Nephron (organoid): ENCODE measurements around the gene CSAD.
"Not testable (repeated sequence)": the region's sequence is repeated elsewhere in the genome, so short reads cannot be mapped to it uniquely, and the experiment has no call there.

Source experiments
- H3K27ac Mint-ChIP-seq, 3 experiments: 2 replicates each; pipeline ENCODE4 v1.8.0; 2020; ENCODE audit warnings: mixed read lengths in 3 of 3, mild to moderate bottlenecking in 2 of 3, moderate library complexity in 1 of 3
- H3K27me3 Mint-ChIP-seq: 2 replicates; pipeline ENCODE4 v1.8.0; 2021; ENCODE audit warnings: low read depth, mild to moderate bottlenecking, moderate library complexity, mixed read lengths
- H3K36me3 Mint-ChIP-seq: 2 replicates; pipeline ENCODE4 v1.8.0; 2020; ENCODE audit warnings: low read depth, mixed read lengths
- H3K4me1 Mint-ChIP-seq: 2 replicates; pipeline ENCODE4 v1.8.0; 2020; ENCODE audit warnings: mixed read lengths
- H3K4me3 Mint-ChIP-seq, 3 experiments: 2 replicates each; pipeline ENCODE4 v1.8.0; 2020; ENCODE audit warnings: mild to moderate bottlenecking in 3 of 3, mixed read lengths in 3 of 3, moderate library complexity in 2 of 3
- H3K9me3 Mint-ChIP-seq: 2 replicates; pipeline ENCODE4 v1.8.0; 2020; ENCODE audit warnings: mixed read lengths
- CTCF ChIP-seq, 3 experiments: fragments of 200-600 bp; sonication (generic); IDR thresholded peaks; one replicate each; pipeline ENCODE4 v1.5.0; 2021; ENCODE audit warnings: antibody characterized with exemption in 3 of 3; ENCODE audit not compliant: unreplicated experiment in 3 of 3

Gene CSAD

GRCh38 chr12:53118751-53119300 lies 61.9 kb downstream of the CSAD start:
- no peaks in the 10 kb centered on the region for H3K9me3 Mint-ChIP-seq
- H3K27me3 Mint-ChIP-seq = peaks cover 16% of the 10 kb centered on the region
- H3K4me3 Mint-ChIP-seq = no peak overlapping the region
- no peak for TF ChIP-seq CTCF (IDR thresholded peaks at IDR 0.05; ENCODE audit: unreplicated experiment in 3 of 3)
- H3K27ac Mint-ChIP-seq = no peak overlapping the region
- H3K4me1 Mint-ChIP-seq = peaks cover 9% of the 10 kb centered on the region
- no peaks in the 10 kb centered on the region for H3K36me3 Mint-ChIP-seq

DNA sequence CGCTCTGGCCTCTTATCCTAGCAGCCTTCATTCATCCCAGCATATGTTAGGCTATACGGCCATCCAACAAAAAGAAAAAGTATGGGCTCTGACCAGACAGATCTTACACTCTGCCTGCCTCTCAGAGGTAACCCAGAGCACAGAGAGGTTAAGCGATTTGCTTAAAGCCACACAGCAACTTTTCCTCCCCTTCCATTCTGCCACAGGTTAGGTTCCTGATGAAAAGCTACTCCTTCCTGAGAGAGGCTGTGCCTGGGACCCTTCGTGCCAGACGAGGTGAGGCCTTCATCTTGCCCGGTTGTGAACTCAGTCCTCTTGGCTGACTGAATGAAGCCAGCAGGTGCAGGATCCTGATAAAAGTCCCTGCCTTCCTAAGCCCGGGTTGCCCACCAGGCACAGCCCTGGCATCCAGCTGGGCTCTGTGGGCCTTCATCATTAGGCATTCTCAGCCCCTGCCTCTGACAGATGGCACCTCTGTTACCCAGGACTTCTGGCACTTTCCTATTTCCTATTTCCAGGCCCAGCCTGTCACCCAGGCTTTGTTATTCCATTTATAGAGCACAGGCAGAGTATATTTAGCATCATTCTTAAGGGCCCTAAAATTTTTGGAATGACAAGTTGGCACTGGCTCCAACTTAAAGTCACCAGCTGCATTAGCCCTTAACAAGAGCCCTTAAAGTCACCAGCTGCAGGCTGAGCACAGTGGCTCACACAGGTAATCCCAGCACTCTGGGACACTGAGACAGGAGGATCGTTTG lies 64.7 kb downstream of the CSAD start:
- Mint-ChIP-seq H3K27ac (peak overlapping the region; percentile 55 to 56 (median 56)), H3K4me1 (peaks cover 11% of the 10 kb centered on the region), H3K9me3 (no peaks in the 10 kb centered on the region), H3K4me3 (peak overlapping the region in 1 of 3 experiments; percentile 35), H3K36me3 (no peaks in the 10 kb centered on the region), H3K27me3 (peaks cover 13% of the 10 kb centered on the region)
- no peak for TF ChIP-seq CTCF (IDR thresholded peaks at IDR 0.05; ENCODE audit: unreplicated experiment in 3 of 3)

- peak overlapping the region; percentile 64 to 98 (median 93) for H3K27ac Mint-ChIP-seq
- H3K4me1 Mint-ChIP-seq = peaks cover 11% of the 10 kb centered on the region
- no peaks in the 10 kb centered on the region for H3K36me3 Mint-ChIP-seq
- H3K9me3 Mint-ChIP-seq = no peaks in the 10 kb centered on the region
- TF ChIP-seq CTCF (IDR thresholded peaks at IDR 0.05; ENCODE audit: unreplicated experiment in 3 of 3) = no peak
- H3K27me3 Mint-ChIP-seq = peaks cover 10% of the 10 kb centered on the region
- H3K4me3 Mint-ChIP-seq = no peak overlapping the region
These were observed 65.4 kb downstream of the CSAD start for GRCh38 chr12:53115112-53115890.

DNA sequence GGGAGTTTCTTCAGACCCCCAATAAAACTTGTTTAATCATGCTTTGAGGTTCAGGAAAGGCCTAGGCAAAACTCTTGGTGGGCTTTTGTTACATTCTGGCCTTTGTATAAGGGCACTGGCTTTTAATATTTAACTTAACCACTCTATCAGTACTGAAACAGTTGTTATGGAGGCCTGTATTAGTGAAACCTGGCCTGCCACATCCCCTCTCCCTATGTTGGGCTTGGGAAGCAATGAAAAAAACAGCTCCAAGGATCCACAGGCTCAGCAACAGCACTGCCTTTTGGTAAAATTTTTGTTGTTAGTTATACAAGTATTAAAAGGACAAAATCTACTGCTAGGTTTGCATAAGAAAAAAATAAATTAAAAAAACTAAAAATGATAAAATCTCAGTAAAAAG lies 66.8 kb downstream of the CSAD start:
- Mint-ChIP-seq H3K27me3 (peaks cover 10% of the 10 kb centered on the region), H3K9me3 (no peaks in the 10 kb centered on the region), H3K4me3 (peak overlapping the region in 2 of 3 experiments; percentile 63 to 64), H3K36me3 (no peaks in the 10 kb centered on the region), H3K4me1 (peaks cover 11% of the 10 kb centered on the region), H3K27ac (peak overlapping the region; percentile 93 to 98 (median 93))
- no peak for TF ChIP-seq CTCF (IDR thresholded peaks at IDR 0.05; ENCODE audit: unreplicated experiment in 3 of 3)

GRCh38 chr12:53113136-53113705 lies 67.5 kb downstream of the CSAD start:
- TF ChIP-seq CTCF (IDR thresholded peaks at IDR 0.05; ENCODE audit: unreplicated experiment in 3 of 3) = no peak
- H3K27ac Mint-ChIP-seq = peak overlapping the region; percentile 93 to 98 (median 93)
- H3K4me3 Mint-ChIP-seq = peak overlapping the region in 2 of 3 experiments; percentile 70 to 77
- H3K4me1 Mint-ChIP-seq = peaks cover 11% of the 10 kb centered on the region
- H3K27me3 Mint-ChIP-seq = peaks cover 9% of the 10 kb centered on the region
- no peaks in the 10 kb centered on the region for H3K36me3 Mint-ChIP-seq
- no peaks in the 10 kb centered on the region for H3K9me3 Mint-ChIP-seq

GRCh38 chr12:53112431-53112830 lies 68.3 kb downstream of the CSAD start:
- Mint-ChIP-seq H3K27ac (peak overlapping the region in 2 of 3 experiments; percentile 93 to 98), H3K4me3 (peak overlapping the region in 2 of 3 experiments; percentile 70 to 77), H3K4me1 (peaks cover 13% of the 10 kb centered on the region)
- not testable (repeated sequence) for H3K36me3 Mint-ChIP-seq, H3K9me3 Mint-ChIP-seq, H3K27me3 Mint-ChIP-seq
